ENCODE data around the gene SLC39A11.
"Not testable (repeated sequence)": the region's sequence is repeated elsewhere in the genome, so short reads cannot be mapped to it uniquely, and the experiment has no call there.

The SLC39A11 gene

GRCh38 chr17:73092523-73093135 lies at the start of gene SLC39A11:
Gene SLC39A11 (minus strand): TSS chr17:73092688. CDS start chr17:73088764, 3,924 bp downstream.
- peak; percentile 84 for DNase-seq

- no peak for DNase-seq
These were observed 48.9 kb upstream of the SLC39A11 start for GRCh38 chr17:73141411-73141810.

GRCh38 chr17:73140566-73140965 lies 48.1 kb upstream of the SLC39A11 start:
- DNase-seq: no peak

- DNase-seq: no peak
These were observed 46.8 kb upstream of the SLC39A11 start for GRCh38 chr17:73139296-73139695.

- no peak for DNase-seq
These were observed 46.2 kb upstream of the SLC39A11 start for GRCh38 chr17:73138541-73139138.

GRCh38 chr17:73137376-73137775 lies 44.9 kb upstream of the SLC39A11 start:
- DNase-seq: no peak

- no peak for DNase-seq
These were observed 43.3 kb upstream of the SLC39A11 start for GRCh38 chr17:73135766-73136165.

GRCh38 chr17:73133911-73134649 lies 41.6 kb upstream of the SLC39A11 start:
- no peak for DNase-seq

- DNase-seq: no peak
These were observed 39.6 kb upstream of the SLC39A11 start for GRCh38 chr17:73132085-73132492.

GRCh38 chr17:73131439-73131838 lies 39.0 kb upstream of the SLC39A11 start:
- DNase-seq: not testable (repeated sequence)

GRCh38 chr17:73130977-73131376 lies 38.5 kb upstream of the SLC39A11 start:
- no peak for DNase-seq

GRCh38 chr17:73128496-73128895 lies 36.0 kb upstream of the SLC39A11 start:
- DNase-seq: no peak

- no peak for DNase-seq
These were observed 34.4 kb upstream of the SLC39A11 start for GRCh38 chr17:73126716-73127473.

GRCh38 chr17:73123606-73124320 lies 31.3 kb upstream of the SLC39A11 start:
- no peak for DNase-seq

GRCh38 chr17:73122953-73123605 lies 30.6 kb upstream of the SLC39A11 start:
- DNase-seq: no peak

GRCh38 chr17:73121506-73121905 lies 29.0 kb upstream of the SLC39A11 start:
- DNase-seq: no peak

- DNase-seq: no peak
These were observed 27.1 kb upstream of the SLC39A11 start for GRCh38 chr17:73119631-73120030.

- no peak for DNase-seq
These were observed 26.5 kb upstream of the SLC39A11 start for GRCh38 chr17:73118951-73119391.

- no peak for DNase-seq
These were observed 25.7 kb upstream of the SLC39A11 start for GRCh38 chr17:73118139-73118538.

- no peak for DNase-seq
These were observed 19.8 kb upstream of the SLC39A11 start for GRCh38 chr17:73112246-73112645.

- no peak for DNase-seq
These were observed 18.9 kb upstream of the SLC39A11 start for GRCh38 chr17:73111386-73111785.

GRCh38 chr17:73107191-73107590 lies 14.7 kb upstream of the SLC39A11 start:
- no peak for DNase-seq

All from T1000 (cell line).